WI38 (cell line): Measurements from ENCODE around the gene FBXO34.
"Not testable (repeated sequence)": the region's sequence is repeated elsewhere in the genome, so short reads cannot be mapped to it uniquely, and the experiment has no call there.

Source experiments
- H3K4me3 ChIP-seq: 2 replicates; pipeline ENCODE4 v1.5.1; 2011; ENCODE audit warnings: low read depth, mild to moderate bottlenecking, control low read depth, low read length
- TF ChIP-seq, protein P1 (sequence below): IDR thresholded peaks from 2 replicates; pipeline ENCODE4 v1.5.1; 2012; ENCODE audit warnings: low read depth, mild to moderate bottlenecking, control low read depth, low read length

FBXO34 gene

DNA sequence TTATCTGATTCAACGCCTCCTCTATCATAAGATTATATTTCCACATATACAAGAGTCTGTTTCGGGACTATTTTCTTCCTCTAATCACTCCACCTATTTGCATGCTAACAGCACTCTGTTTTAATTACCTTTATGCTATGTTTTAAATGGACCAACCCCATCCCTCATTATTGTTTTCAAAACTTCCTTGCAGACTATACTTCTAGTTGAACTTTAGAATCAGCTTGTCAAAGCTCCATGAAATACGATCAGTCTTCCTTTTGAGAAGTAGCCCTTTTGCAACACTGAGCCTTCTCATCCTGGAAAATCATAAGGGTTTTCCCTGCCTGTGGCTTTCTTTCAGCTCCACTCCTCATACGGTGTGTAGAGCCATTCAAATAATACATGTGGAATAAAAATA is 103.5 kb downstream of the FBXO34 start:
- no peak overlapping the region for H3K4me3 ChIP-seq
- TF ChIP-seq, protein P1, sequence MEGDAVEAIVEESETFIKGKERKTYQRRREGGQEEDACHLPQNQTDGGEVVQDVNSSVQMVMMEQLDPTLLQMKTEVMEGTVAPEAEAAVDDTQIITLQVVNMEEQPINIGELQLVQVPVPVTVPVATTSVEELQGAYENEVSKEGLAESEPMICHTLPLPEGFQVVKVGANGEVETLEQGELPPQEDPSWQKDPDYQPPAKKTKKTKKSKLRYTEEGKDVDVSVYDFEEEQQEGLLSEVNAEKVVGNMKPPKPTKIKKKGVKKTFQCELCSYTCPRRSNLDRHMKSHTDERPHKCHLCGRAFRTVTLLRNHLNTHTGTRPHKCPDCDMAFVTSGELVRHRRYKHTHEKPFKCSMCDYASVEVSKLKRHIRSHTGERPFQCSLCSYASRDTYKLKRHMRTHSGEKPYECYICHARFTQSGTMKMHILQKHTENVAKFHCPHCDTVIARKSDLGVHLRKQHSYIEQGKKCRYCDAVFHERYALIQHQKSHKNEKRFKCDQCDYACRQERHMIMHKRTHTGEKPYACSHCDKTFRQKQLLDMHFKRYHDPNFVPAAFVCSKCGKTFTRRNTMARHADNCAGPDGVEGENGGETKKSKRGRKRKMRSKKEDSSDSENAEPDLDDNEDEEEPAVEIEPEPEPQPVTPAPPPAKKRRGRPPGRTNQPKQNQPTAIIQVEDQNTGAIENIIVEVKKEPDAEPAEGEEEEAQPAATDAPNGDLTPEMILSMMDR, result no peak

DNA sequence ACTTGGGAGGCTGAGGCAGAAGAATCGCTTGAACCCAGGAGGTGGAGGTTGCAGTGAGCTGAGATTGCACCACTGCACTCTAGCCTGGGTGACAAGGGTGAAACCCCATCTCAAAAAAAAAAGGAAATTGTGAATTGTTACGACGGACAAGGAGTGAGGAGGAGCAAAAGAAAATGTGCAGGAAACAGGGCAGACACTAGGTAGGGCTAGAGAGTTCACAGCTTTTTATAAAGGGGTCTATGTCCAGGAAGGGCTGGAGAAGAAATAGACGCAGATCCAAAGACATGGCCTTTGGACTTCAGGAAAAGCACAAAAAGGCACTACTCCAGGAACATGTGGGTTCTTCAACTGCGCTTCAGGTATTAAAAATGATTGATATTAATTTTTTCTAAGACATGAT is 106.0 kb downstream of the FBXO34 start:
- TF ChIP-seq, protein P1, result 0 out of 2 replicates have a peak, but pooled peaks have one; percentile 3
- no peak overlapping the region for H3K4me3 ChIP-seq

DNA sequence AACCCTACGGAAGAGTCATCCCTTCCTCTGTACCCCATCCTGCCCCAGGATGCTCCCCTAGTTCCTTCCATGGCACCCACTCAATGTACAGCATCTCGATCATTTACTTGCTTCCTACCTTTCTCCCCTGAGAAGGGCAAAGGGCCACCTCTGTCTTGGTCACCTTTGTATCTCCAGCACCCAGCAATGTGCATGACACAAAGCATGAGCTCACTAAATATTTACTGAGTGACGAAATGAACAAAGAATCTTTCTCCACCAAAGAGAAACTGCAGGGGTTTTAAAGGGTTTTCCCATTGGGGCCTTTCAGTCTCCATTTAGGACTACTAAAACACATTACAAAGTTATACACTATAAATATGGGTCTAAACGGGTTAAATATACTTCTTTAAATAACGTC is 109.8 kb downstream of the FBXO34 start:
- TF ChIP-seq, protein P1, result no peak
- H3K4me3 ChIP-seq, result no peak overlapping the region

DNA sequence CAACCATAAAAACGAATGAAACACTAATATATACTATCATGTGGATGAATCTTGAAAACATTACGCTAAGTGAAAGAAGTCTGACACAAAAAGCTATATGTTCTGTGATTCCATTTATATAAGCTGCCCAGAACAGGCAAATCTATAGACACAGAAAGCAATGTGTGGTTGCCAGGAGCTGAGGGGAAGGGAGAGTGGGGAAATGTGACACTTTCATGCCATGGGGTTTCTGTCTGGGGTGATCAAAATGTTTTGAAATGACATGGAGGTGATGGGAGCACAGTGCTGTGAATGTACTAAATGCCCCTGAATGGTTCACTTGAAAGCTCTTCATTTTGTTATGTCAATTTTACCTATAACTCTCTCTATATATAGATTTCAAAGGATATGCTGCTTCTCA is 110.3 kb downstream of the FBXO34 start:
- TF ChIP-seq, protein P1, result no peak
- no peak overlapping the region for H3K4me3 ChIP-seq

DNA sequence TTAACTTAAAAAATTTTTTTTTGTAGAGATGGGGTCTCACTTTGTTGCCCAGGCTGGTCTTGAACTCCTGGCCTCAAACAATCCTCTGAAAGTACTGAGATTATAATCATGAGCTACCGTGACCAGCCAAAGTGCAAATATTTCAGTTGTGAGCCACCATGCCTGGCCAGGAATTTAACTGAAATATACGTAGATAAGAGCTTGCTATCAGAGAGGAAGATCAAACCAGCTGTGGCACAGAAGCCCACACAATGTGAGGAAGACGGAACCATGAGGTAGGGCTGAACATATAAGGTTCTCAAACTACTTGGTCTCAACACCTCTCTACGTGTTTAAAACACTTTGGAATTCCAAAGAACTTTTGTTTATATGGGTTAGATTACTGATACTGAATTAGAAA is 111.3 kb downstream of the FBXO34 start:
- TF ChIP-seq, protein P1, result no peak
- no peak overlapping the region for H3K4me3 ChIP-seq

DNA sequence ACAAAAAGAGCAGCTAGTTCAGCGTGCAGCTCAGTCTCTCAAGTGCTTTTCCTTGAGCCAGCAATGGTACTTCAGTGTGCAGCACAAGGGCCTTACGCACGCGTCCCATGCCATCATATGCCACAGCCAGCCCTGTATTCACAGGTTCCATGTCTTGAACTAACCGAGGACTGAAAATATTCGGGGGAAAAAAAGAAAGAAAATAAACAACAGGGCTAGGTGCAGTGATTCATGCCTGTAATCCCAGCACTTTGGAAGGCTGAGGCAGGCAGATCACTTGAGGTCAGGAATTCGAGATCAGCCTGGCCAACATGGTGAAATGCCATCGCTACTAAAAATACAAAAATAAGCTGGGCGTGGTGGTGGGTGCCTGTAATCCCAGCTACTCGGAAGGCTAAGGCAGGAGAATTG is 111.8 kb downstream of the FBXO34 start:
- not testable (repeated sequence) for H3K4me3 ChIP-seq

DNA sequence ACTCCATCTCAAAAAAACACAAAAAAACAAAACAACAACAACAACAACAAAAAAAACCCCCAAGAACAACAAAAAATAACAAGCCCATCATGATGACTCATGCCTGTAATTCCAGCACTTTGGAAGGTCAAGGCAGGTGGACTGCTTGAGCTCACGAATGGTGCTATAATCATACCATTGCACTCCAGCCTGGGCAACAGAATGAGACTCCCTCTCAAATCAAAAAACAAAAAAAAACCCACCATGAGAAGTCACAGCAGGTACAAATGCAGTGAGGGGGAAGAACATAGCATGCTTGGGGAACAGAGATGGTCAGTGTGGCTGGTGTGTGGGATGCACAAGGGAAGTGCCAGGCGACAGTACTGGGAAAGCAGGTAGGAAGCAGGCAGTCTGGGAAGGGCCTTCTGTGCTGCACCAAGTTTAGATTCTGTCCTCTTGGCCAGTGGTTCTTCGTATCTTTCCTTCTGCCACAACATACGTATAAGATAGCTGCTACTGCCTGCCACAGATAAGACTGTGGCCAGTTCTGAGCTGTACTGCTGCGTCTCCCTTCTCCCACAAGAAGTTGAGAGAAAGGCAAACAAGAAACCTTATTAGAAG is 112.4 kb downstream of the FBXO34 start:
- TF ChIP-seq, protein P1, result no peak
- H3K4me3 ChIP-seq, result no peak overlapping the region

DNA sequence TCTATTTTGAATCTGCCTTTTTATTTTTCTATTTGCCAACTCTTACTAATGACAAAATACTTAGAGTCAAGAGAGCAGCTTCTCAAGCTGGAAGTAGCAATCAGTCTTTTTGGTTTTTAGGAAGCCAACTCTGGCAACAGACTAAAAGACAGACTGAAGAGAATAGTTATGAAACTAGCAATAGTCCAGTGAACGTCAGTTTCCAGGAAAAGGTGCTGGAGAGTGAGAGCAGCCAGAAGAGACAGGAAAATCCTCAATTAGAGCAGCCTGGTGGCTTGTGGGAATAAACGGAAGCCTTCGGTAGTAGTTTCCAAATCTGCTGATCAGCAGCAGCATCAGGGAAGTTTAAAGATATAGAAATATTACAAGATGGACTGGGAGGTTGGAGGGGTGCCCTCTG is 113.3 kb downstream of the FBXO34 start:
- TF ChIP-seq, protein P1, result no peak
- no peak overlapping the region for H3K4me3 ChIP-seq
